Nephron progenitor cell (in vitro differentiated cells): ENCODE data around the gene ADGRV1.
"Not testable (repeated sequence)": the region's sequence is repeated elsewhere in the genome, so short reads cannot be mapped to it uniquely, and the experiment has no call there.

Experiments
- DNase-seq: peaks from one replicate; pipeline ENCODE4 v3.0.0; 2021
- H3K27ac Mint-ChIP-seq: 2 replicates; pipeline ENCODE4 v1.8.0; 2021; ENCODE audit warnings: mild to moderate bottlenecking, moderate library complexity, mixed read lengths
- H3K27me3 Mint-ChIP-seq: 2 replicates; pipeline ENCODE4 v1.8.0; 2021; ENCODE audit warnings: mild to moderate bottlenecking, low read depth, mixed read lengths; ENCODE audit not compliant: poor library complexity
- H3K36me3 Mint-ChIP-seq: 2 replicates; pipeline ENCODE4 v1.8.0; 2021; ENCODE audit warnings: low read depth, mixed read lengths
- H3K4me1 Mint-ChIP-seq: 2 replicates; pipeline ENCODE4 v1.8.0; 2021; ENCODE audit warnings: mixed read lengths
- H3K4me3 Mint-ChIP-seq: 2 replicates; pipeline ENCODE4 v1.8.0; 2021; ENCODE audit warnings: mild to moderate bottlenecking, moderate library complexity, mixed read lengths
- H3K9me3 Mint-ChIP-seq: 2 replicates; pipeline ENCODE4 v1.8.0; 2021; ENCODE audit warnings: mild to moderate bottlenecking, moderate library complexity, mixed read lengths
- CTCF ChIP-seq: fragments of 200-600 bp; sonication (generic); IDR thresholded peaks from 2 replicates; pipeline ENCODE4 v1.5.0; 2021; ENCODE audit warnings: antibody characterized with exemption

ADGRV1 gene

DNA sequence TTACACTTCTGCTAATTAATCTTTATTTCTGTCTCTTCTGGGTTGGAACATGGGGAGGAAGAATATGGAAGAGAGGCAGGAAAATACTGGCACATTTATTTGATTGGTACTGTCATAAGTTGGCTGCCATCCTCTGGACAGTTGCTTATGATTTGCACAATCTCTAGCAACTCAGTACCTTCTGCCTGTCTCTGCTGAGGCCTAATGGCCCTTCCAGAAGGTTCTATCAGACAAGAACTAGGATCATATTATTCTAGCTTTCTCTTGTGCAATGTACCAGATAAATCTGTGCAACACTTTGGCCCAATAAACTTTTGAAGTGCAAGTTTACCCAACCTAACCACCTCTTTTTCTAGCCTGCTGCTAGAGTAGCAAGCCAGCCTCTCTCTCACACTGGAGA lies 489.5 kb downstream of the ADGRV1 start:
- no peak for TF ChIP-seq CTCF
- Mint-ChIP-seq H3K36me3 (peaks cover 30% of the 10 kb centered on the region), H3K27ac (peak overlapping the region; percentile 9), H3K9me3 (peaks cover 18% of the 10 kb centered on the region), H3K4me3 (no peak overlapping the region), H3K27me3 (no peaks in the 10 kb centered on the region), H3K4me1 (peaks cover 6% of the 10 kb centered on the region)
- DNase-seq = no peak

DNA sequence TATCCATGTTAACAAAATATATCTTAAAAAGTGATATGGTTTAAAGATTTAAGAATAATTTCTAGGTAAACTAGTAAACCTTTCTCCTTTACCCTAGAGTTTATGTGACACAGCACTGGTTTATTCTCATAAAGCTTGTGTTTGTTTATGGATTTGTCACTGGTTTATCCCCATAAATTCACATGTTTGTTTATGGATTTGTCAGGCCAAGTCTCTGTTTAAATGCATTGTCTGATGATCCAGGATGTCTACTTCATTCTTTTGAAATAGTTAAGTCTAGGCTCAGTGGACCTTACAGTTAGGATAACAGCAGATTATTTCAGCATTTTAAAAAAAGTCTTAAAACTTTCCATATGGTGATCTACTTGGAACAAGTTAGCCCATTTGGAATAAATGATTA lies 490.5 kb downstream of the ADGRV1 start:
- peaks cover 24% of the 10 kb centered on the region for H3K36me3 Mint-ChIP-seq
- TF ChIP-seq CTCF = no peak
- peaks cover 18% of the 10 kb centered on the region for H3K9me3 Mint-ChIP-seq

DNA sequence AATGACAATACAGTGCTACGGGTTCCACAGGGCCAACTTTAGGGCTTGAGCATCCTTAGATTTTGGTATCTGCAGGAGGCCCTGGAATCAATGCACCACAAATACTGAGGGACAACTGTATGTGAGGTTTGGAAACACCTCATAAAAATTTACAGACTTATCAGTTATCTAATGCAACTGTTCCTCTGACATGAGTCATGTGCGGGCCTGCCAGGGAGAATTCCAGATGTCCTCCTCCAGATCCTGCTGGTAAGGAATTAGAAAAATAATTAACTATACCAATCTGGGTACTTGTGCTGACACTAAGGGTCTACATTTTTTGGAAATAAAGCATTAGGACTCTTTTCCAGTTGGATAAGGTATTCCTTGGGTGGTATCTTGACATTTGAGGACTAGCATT lies 491.2 kb downstream of the ADGRV1 start:
- Mint-ChIP-seq H3K36me3 (peaks cover 20% of the 10 kb centered on the region), H3K27me3 (no peaks in the 10 kb centered on the region), H3K4me1 (peaks cover 14% of the 10 kb centered on the region), H3K9me3 (peaks cover 15% of the 10 kb centered on the region), H3K27ac (no peak overlapping the region), H3K4me3 (no peak overlapping the region)
- TF ChIP-seq CTCF = no peak
- DNase-seq = no peak

More for the DNA sequence above, 490.5 kb downstream of the ADGRV1 start:
- no peak for DNase-seq
- H3K27ac Mint-ChIP-seq = no peak overlapping the region
- H3K4me3 Mint-ChIP-seq = no peak overlapping the region
- H3K4me1 Mint-ChIP-seq = peaks cover 14% of the 10 kb centered on the region
- H3K27me3 Mint-ChIP-seq = no peaks in the 10 kb centered on the region

DNA sequence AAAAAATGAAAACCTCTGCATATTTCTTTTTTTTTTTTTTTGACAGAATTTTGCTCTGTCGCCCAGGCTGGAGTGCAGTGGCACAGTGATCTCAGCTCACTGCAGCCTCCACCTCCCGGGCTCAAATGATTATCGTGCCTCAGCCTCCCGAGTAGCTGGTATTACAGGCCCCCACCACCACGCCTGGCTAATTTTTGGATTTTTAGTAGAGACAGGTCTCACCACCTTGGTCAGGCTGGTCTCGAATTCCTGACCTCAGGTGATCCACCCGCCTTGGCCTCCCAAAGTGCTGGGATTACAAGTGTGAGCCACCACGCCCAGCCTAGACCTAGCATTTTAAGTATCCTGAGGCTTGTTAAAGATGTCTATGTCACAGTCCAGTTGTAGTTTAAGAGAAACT lies 493.8 kb downstream of the ADGRV1 start:
- Mint-ChIP-seq H3K36me3 (peaks cover 16% of the 10 kb centered on the region), H3K4me1 (peaks cover 14% of the 10 kb centered on the region)
- H3K27ac Mint-ChIP-seq, H3K9me3 Mint-ChIP-seq, H3K4me3 Mint-ChIP-seq, H3K27me3 Mint-ChIP-seq, DNase-seq: not testable (repeated sequence)

- TF ChIP-seq CTCF = no peak
- H3K4me1 Mint-ChIP-seq = peaks cover 14% of the 10 kb centered on the region
- DNase-seq = no peak
- peak overlapping the region; percentile 4 for H3K27ac Mint-ChIP-seq
- peaks cover 20% of the 10 kb centered on the region for H3K36me3 Mint-ChIP-seq
- no peak overlapping the region for H3K4me3 Mint-ChIP-seq
- H3K9me3 Mint-ChIP-seq = no peaks in the 10 kb centered on the region
- H3K27me3 Mint-ChIP-seq = no peaks in the 10 kb centered on the region
Observed at GRCh38 chr5:91052977-91053740, 494.6 kb downstream of the ADGRV1 start.

- no peaks in the 10 kb centered on the region for H3K9me3 Mint-ChIP-seq
- no peak for DNase-seq
- peaks cover 14% of the 10 kb centered on the region for H3K4me1 Mint-ChIP-seq
- H3K36me3 Mint-ChIP-seq = peaks cover 20% of the 10 kb centered on the region
- no peak overlapping the region for H3K4me3 Mint-ChIP-seq
- no peaks in the 10 kb centered on the region for H3K27me3 Mint-ChIP-seq
- peak overlapping the region; percentile 4 for H3K27ac Mint-ChIP-seq
- no peak for TF ChIP-seq CTCF
Observed at GRCh38 chr5:91053741-91054025, 495.1 kb downstream of the ADGRV1 start.
